Peyer's patch (tissue), 4 donors: ENCODE measurements around the gene CACNA2D2.

Experiments used
- CTCF ChIP-seq, 6 experiments: fragments of 450-650 bp in 4 of 6; fragments of 200-600 bp in 2 of 6; sonication (generic) in 1 of 6; IDR thresholded peaks; one replicate each; pipeline ENCODE4 v1.5.1; 2017 to 2019; ENCODE audit warnings: antibody characterized with exemption in 6 of 6, mild to moderate bottlenecking in 3 of 6, moderate library complexity in 1 of 6
- POLR2A ChIP-seq, 2 donors: fragments of 450-650 bp; IDR thresholded peaks; one replicate each; pipeline ENCODE4 v1.5.1; 2017; ENCODE audit warnings: antibody characterized with exemption in 2 of 2, mild to moderate bottlenecking in 2 of 2, moderate library complexity in 2 of 2

- no peak for TF ChIP-seq CTCF (IDR thresholded peaks at IDR 0.05)
- no peak for TF ChIP-seq POLR2A (IDR thresholded peaks at IDR 0.05)
Measured at GRCh38 chr3:50340448-50341329, 162.7 kb downstream of the CACNA2D2 start, which contains the start of gene RASSF1.
